GM21717 (cell line): ENCODE results near the gene SLC10A7.
"Not testable (repeated sequence)": the region's sequence is repeated elsewhere in the genome, so short reads cannot be mapped to it uniquely, and the experiment has no call there.

Experiments used
- ATAC-seq: cut with Tn5 transposase; IDR thresholded peaks from one replicate; pipeline ENCODE4 v1.9.1; 2021; ENCODE audit warnings: mild to moderate bottlenecking, moderate library complexity; ENCODE audit not compliant: unreplicated experiment

Gene SLC10A7

DNA sequence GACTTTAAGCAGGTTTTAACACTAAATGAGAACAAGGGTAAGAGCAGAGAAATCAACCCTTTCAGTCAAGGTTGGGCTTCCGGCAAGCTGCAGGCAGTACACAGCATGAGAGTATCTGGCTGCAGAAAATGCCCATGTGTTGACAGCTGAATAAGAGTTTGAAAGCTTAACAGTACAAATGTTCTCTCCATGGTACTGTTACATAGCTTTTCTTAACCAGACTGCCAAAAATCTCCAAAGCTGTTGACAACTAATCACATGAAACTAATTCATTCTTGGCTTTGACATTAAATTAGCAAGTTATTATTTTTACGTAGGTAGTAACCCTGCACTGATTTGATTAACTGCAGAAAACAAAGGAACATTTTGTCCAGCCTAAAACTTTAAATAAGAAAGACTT is 153.5 kb downstream of the SLC10A7 start:
- no peak for ATAC-seq

DNA sequence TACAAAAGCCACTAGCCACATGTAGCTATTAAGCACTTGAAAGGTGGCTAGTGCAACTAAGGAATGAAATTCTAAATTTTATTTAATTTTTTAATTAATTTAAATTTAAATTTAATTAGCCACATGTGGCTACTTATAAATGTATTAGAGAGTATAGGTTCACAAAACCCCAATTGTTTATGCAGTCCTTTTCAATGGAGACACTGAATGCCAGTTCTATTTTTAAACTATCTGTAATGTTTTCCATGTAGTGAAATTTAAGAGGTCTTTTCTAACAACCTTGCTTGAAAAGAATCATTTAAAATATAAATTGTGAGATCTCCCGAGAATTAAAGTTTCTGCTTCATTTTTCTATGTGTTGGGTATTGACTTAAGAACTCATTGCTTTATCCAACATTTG is 154.4 kb downstream of the SLC10A7 start:
- no peak for ATAC-seq

DNA sequence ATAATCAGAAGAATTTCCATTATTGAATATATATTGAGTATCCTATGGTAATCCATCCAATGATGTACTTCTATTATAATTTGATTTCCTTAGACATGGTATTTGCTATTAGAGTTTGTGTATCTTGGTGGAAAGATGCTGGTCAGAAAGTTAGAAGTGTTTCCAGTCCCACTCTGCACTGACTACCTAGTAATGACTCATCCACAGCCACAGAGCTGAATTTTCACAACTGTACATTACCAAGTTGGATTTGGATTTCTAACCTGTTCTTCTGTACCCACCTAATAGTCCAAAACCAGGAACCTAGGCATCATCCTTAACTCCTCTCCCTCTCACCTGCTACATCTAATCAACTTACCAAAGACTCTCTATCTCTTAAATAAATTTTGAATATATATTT is 162.0 kb downstream of the SLC10A7 start:
- no peak for ATAC-seq

- not testable (repeated sequence) for ATAC-seq
These were observed 171.6 kb downstream of the SLC10A7 start for GRCh38 chr4:146350114-146350513.

DNA sequence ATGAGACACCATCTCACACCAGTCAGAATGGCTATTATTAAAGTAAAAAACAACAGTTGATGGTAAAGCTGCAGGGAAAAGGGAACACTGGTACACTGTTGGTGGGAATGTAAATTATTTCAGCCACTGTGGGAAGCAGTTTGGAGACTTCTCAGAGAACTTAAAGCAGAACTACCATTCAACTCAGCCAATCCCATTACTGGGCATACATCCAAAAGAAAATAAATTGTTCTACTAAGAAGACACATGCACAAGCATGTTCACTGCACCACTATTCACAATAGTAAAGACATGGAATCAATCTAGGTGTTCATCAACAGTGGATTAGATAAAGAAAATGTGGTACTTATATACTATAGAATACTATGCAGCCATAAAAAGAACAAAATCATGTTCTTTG is 172.4 kb downstream of the SLC10A7 start:
- no peak for ATAC-seq

DNA sequence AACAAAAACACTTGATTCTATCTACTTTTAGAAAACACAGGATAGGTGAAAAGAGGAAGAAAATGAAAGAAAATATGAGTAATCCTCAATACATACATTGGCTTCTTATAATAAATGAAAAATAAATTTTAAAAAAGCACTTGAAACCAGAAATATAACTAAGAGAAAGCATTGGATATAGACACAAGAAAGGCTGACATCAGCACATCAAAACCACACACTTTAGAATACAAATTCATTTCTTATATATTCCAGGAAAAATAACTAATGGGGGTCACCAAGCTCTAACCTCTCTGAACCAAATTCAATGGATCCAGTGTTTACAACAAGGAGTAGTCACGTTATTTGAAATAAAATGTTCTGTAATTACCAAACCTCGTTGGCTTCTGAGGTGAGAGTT is 173.9 kb downstream of the SLC10A7 start:
- no peak for ATAC-seq

DNA sequence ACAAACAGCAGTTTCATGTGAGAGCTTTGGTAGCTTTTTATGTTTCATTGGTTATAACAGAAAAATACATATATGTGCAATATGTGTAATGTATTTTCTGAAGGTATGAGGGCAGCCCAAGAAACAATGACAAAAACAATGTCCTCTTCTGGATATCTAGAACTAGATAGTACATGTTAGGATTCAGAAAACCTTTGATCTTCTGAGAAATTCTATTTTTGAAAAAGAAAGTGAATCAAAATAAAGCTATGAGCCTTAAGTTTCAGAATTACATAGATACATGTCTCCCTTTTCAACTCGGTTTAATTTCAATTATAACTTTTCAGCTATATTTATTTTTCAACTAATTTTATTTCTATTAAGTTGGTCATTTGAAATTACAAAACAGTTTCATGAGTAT is 175.5 kb downstream of the SLC10A7 start:
- peak; percentile 60 for ATAC-seq

- ATAC-seq: no peak
These were observed 178.0 kb downstream of the SLC10A7 start for GRCh38 chr4:146343776-146344175.

GRCh38 chr4:146343199-146343598 is 178.5 kb downstream of the SLC10A7 start:
- ATAC-seq: peak; percentile 79

GRCh38 chr4:146342600-146343192 is 179.0 kb downstream of the SLC10A7 start:
- no peak for ATAC-seq

DNA sequence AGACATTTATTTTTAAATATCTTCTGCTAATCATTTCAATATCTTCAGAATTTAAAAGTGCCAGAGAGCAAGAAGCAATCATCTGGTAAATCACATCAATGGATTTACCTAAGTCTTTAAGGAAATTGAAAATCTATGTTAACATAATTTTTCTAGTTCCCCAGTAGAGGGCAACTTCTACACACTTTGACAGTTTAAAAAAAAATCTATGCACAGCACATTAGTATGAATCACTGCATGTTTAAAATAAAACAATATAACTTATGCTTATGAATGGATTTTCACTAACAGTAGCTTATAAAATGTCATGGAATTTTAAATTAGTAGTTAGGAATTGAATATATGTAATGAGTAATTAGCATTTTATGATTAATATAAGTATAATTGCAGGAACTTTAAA is 180.9 kb downstream of the SLC10A7 start:
- ATAC-seq: no peak

DNA sequence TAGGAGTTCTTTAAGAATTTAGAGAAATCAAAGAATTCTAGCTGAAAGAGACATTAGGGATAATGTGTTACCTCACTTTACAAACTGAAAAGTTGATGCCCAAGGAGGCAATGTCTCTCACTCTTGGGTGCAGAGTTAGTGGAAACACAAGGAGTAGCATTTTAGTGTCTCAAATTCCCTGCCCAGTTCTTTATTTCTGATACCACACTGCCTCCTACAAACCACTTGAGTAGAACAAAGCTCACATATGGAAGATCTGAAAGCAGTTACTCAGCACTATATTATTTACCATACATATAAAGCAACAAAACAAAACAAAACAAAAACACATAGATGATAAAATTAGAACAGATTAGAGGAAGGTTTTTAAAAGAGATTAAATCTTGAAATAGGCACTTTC is 183.2 kb downstream of the SLC10A7 start:
- ATAC-seq: no peak

DNA sequence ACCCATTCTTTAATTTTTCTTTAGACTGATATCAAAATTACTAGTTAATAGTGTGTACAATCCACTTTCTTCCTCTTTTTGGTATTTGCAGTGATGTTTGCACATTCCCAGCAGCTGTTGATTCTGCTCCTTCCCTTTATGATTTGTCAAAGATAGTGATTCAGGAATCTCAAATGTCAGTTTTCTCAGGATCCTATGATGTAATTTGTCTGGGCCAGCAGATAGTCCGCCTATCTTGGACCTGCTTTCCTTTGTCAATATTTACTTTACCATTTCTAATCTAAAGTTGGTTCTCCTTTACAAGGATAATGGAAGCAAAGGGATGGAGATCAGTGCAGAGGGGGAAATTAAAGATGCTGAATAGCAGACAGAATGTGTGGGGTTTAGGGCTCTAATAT is 185.3 kb downstream of the SLC10A7 start:
- no peak for ATAC-seq

DNA sequence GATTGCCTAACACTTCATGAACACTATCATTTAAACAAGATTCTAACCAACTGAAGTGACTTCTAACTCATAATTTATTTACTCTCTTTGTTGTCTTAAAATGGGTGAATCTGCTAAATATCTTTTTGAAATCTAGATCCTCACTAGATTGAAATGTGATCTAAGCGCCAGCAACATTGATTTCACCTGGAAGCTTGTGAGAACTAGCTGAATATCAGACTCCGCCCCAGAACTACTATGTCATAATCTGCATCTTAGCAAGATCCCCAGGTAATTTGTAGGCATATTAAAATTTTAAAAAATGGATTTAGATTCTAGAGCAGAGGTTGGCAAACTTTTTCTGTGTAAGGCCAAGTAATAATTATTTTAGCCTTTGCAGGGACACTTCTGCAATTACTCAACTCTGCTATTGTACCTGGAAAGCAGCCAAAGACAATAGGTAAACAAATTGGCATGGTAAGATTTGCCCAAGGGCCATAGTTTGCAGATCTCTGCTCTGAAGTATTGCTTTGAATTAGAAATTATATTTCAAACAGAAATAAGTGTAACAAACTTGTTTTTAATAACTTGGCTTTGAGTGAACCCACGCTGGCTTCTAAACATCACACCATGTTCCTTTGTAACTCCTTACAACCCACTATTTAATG is 185.9 kb downstream of the SLC10A7 start:
- no peak for ATAC-seq

- no peak for ATAC-seq
These were observed 186.8 kb downstream of the SLC10A7 start for GRCh38 chr4:146334862-146335449.

DNA sequence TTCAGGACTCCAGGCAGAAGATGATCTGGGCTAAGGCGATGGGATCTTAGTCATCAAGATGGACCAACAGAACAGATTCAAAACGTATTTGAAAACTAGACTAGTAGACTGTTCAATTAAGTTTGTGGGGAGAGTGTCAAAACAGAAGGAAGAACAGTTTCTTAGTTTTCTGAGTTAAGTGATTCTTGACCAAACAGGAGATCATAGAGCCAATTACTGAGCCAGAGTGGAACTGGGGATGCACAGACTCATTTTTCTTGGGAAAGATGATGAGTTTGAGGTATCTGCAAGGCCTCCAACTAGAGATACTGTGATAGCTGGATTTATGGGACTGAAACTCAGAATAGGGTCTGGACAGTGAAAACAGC is 187.9 kb downstream of the SLC10A7 start:
- ATAC-seq: no peak

- peak; percentile 98 for ATAC-seq
These were observed 188.4 kb downstream of the SLC10A7 start for GRCh38 chr4:146333187-146333894.

DNA sequence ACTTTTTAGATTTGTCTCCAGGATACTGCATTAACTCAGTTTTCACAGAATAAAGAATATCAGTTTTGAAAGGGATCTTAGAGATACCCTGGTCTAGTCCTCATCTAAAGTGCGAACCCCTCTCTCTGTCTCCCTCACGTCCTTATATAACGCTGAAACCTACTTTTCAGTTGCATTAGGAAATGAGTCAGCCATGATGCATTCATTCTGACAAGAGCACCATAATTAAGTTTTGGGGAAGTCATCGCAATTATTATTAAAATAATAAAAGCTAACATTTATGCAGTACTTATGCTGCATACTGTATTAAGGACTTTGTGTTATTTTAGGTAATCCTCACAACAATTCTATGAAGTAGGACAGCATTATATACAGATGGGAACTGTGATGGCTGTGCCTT is 191.3 kb downstream of the SLC10A7 start:
- ATAC-seq: no peak

- ATAC-seq: no peak
These were observed 192.6 kb downstream of the SLC10A7 start for GRCh38 chr4:146329050-146329716.

- no peak for ATAC-seq
These were observed 193.7 kb downstream of the SLC10A7 start for GRCh38 chr4:146327859-146328650.

DNA sequence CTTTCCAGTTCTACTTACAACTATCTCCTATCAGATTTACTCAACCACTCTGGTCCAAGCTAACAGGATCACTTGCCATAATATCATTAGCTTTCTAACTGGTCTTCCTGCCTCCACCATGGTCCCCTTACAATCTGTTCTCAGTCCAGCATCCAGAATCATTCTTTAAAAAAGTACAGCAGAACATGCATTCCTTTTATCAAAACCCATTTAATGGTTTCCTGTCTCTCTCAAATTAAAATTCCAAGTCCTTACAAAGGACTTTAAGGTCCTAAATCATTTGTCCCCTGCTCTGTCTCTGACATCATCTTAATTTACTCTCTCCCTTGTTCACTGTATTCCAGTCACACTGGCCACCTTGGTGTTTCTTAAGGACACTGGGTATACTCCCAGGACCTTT is 202.8 kb downstream of the SLC10A7 start:
- ATAC-seq: no peak
